Chondrocyte (in vitro differentiated cells): ENCODE data around the gene ELP1. TPM values are rescaled to one million over a fixed set of nuclear protein-coding genes. Genes with fewer than 3 reads are reported as not detected.

Experiments used
- DNase-seq: peaks from one replicate; pipeline ENCODE4 v3.0.0; 2021; ENCODE audit warnings: mixed read lengths, low spot score
- H3K27ac Mint-ChIP-seq: one replicate; pipeline ENCODE4 v1.8.0; 2021; ENCODE audit warnings: mild to moderate bottlenecking, moderate library complexity, mixed read lengths; ENCODE audit not compliant: unreplicated experiment
- H3K27me3 Mint-ChIP-seq: 2 replicates; pipeline ENCODE4 v1.8.0; 2021; ENCODE audit warnings: low read depth, mixed read lengths
- H3K36me3 Mint-ChIP-seq: 2 replicates; pipeline ENCODE4 v1.8.0; 2021; ENCODE audit warnings: low read depth, mixed read lengths
- H3K4me1 Mint-ChIP-seq: 2 replicates; pipeline ENCODE4 v1.8.0; 2021; ENCODE audit warnings: low read depth, mild to moderate bottlenecking, mixed read lengths
- H3K4me3 Mint-ChIP-seq: one replicate; pipeline ENCODE4 v1.8.0; 2021; ENCODE audit warnings: mild to moderate bottlenecking, moderate library complexity, mixed read lengths; ENCODE audit not compliant: unreplicated experiment
- H3K9me3 Mint-ChIP-seq: 2 replicates; pipeline ENCODE4 v1.8.0; 2021; ENCODE audit warnings: low read depth, mixed read lengths
- total RNA-seq: library from RNA; stranded (reverse); gene quantifications from 3 replicates; pipeline ENCODE4 v1.2.1, GENCODE V29; 2021
- TF ChIP-seq, protein P1 (sequence below): fragments of 200-600 bp; sonication (generic); IDR thresholded peaks from 2 replicates; pipeline ENCODE4 v1.5.0; 2021; ENCODE audit warnings: antibody characterized with exemption, mild to moderate bottlenecking, moderate library complexity

ELP1 gene
- total RNA-seq, 1 donor from 2014 or later, result 24.4 TPM

DNA sequence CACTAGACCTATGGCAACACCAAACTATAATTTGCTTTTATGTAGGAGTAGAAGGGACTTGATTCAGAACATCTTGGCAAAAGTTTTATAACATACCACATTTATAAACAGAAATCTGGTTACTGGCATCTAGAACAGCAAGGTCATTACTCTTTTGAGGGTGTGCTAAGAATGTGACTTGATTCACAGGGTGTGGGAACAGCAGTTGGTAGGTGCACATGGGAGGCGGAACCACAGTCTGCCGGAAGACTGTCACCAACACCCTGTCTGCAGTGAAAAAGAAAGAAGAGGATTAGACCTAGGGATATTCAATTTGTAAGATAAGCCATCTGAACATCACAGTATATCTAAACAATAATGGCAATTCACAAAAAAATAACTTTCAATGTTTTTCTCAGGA lies 23.0 kb downstream of the ELP1 start:
- H3K4me3 Mint-ChIP-seq, result no peak overlapping the region
- H3K9me3 Mint-ChIP-seq, result no peaks in the 10 kb centered on the region
- DNase-seq, result no peak
- no peaks in the 10 kb centered on the region for H3K27me3 Mint-ChIP-seq
- H3K27ac Mint-ChIP-seq, result no peak overlapping the region
- TF ChIP-seq, protein P1, sequence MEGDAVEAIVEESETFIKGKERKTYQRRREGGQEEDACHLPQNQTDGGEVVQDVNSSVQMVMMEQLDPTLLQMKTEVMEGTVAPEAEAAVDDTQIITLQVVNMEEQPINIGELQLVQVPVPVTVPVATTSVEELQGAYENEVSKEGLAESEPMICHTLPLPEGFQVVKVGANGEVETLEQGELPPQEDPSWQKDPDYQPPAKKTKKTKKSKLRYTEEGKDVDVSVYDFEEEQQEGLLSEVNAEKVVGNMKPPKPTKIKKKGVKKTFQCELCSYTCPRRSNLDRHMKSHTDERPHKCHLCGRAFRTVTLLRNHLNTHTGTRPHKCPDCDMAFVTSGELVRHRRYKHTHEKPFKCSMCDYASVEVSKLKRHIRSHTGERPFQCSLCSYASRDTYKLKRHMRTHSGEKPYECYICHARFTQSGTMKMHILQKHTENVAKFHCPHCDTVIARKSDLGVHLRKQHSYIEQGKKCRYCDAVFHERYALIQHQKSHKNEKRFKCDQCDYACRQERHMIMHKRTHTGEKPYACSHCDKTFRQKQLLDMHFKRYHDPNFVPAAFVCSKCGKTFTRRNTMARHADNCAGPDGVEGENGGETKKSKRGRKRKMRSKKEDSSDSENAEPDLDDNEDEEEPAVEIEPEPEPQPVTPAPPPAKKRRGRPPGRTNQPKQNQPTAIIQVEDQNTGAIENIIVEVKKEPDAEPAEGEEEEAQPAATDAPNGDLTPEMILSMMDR, result no peak
- peaks cover 47% of the 10 kb centered on the region for H3K36me3 Mint-ChIP-seq
- no peaks in the 10 kb centered on the region for H3K4me1 Mint-ChIP-seq

GRCh38 chr9:108910402-108910801 lies 23.5 kb downstream of the ELP1 start:
- Mint-ChIP-seq H3K36me3 (peaks cover 43% of the 10 kb centered on the region), H3K4me3 (no peak overlapping the region), H3K27ac (no peak overlapping the region), H3K27me3 (no peaks in the 10 kb centered on the region), H3K9me3 (no peaks in the 10 kb centered on the region), H3K4me1 (no peaks in the 10 kb centered on the region)
- TF ChIP-seq, protein P1, result no peak
- no peak for DNase-seq

GRCh38 chr9:108905494-108905893 lies 28.4 kb downstream of the ELP1 start:
- no peaks in the 10 kb centered on the region for H3K27me3 Mint-ChIP-seq
- no peaks in the 10 kb centered on the region for H3K9me3 Mint-ChIP-seq
- H3K4me3 Mint-ChIP-seq, result no peak overlapping the region
- H3K27ac Mint-ChIP-seq, result no peak overlapping the region
- TF ChIP-seq, protein P1, result no peak
- H3K36me3 Mint-ChIP-seq, result peaks cover 50% of the 10 kb centered on the region
- DNase-seq, result no peak
- no peaks in the 10 kb centered on the region for H3K4me1 Mint-ChIP-seq

DNA sequence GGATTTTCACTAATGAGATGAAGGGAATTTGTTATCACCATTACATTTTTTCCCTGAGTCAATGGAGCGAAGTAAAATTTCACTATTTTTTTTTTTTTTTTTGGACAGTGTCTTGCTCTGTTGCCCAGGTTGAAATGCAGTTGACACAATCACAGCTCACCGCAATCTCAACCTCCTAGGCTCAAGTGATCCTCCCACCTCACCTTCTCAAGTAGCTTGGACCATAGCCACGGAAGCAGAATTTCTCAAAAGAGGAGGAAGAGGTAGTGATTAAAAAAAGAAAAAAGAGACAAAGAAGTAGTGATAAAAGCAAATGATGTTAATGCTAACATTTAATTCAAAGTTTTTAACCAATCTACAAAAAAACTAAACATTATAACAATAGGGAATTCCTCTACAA lies 29.8 kb downstream of the ELP1 start:
- Mint-ChIP-seq H3K36me3 (peaks cover 46% of the 10 kb centered on the region), H3K4me1 (no peaks in the 10 kb centered on the region), H3K4me3 (no peak overlapping the region), H3K27ac (no peak overlapping the region), H3K9me3 (no peaks in the 10 kb centered on the region), H3K27me3 (no peaks in the 10 kb centered on the region)
- no peak for DNase-seq
- TF ChIP-seq, protein P1, result no peak

DNA sequence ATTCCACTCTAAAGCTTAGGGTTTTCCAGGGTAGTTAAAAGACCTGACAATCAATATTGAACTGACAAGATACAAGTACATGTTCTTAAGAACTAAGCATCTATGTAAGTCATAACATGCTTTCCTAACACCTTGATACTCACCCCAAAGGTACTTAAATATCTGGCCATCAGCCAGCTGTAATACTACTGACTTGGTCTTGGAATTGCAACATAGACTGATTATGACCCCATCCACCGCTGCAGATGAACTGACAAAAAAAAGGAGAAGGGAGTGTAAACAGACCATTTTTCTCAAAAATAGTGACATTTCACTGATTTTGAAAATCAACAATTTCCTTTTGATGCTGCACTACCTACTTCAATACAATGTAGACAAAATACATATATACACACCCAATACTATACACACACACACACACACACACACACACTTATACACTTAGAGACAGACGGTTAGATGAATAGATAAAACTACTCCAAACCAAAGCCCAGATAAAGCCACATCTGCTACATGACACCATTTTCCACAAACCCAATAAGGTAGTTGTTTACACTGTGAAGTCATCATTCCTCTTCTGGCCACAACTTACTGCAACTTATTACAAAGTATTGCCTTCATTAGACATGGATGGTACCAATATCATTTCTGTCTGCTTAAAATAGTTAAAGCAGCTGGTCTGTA lies 30.4 kb downstream of the ELP1 start:
- no peak for DNase-seq
- no peaks in the 10 kb centered on the region for H3K9me3 Mint-ChIP-seq
- no peak overlapping the region for H3K4me3 Mint-ChIP-seq
- H3K27me3 Mint-ChIP-seq, result no peaks in the 10 kb centered on the region
- no peaks in the 10 kb centered on the region for H3K4me1 Mint-ChIP-seq
- H3K36me3 Mint-ChIP-seq, result peaks cover 40% of the 10 kb centered on the region
- TF ChIP-seq, protein P1, result no peak
- H3K27ac Mint-ChIP-seq, result no peak overlapping the region
